ENCODE measurements around the gene FYCO1. TPM values are rescaled to one million over a fixed set of nuclear protein-coding genes. Genes with fewer than 3 reads are reported as not detected.
A peak's percentile ranks its signal among the peaks of the same experiment; 100 is the strongest.

The FYCO1 gene
- total RNA-seq, 1 donor from 2014 or later, result 56.2 TPM

- intact Hi-C loops (cut with DNase I), result no loop called here
- DNase-seq (ENCODE audit: low spot score in 2 of 2), result no peak
Observed at GRCh38 chr3:45953536-45953935, 42.1 kb downstream of the FYCO1 start.

GRCh38 chr3:45952456-45952855, 43.2 kb downstream of the FYCO1 start:
- Histone ChIP-seq H3K27ac (no peak overlapping the region), H3K4me1 (peaks cover 0 to 4% of the 10 kb centered on the region in 2 donors), H3K4me3 (no peak overlapping the region), H3K27me3 (no peaks in the 10 kb centered on the region), H3K9me3 (no peaks in the 10 kb centered on the region), H3K36me3 (peaks cover 66 to 87% of the 10 kb centered on the region in 2 donors)
- no peak for DNase-seq (ENCODE audit: low spot score in 2 of 2)
- intact Hi-C loops (cut with DNase I), result no loop called here
- TF ChIP-seq CTCF (IDR thresholded peaks at IDR 0.05), result no peak

More at GRCh38 chr3:45953536-45953935, 42.1 kb downstream of the FYCO1 start:
- peaks cover 71 to 92% of the 10 kb centered on the region in 2 donors for H3K36me3 ChIP-seq
- no peaks in the 10 kb centered on the region for H3K9me3 ChIP-seq
- H3K27ac ChIP-seq, result no peak overlapping the region
- H3K4me1 ChIP-seq, result no peaks in the 10 kb centered on the region
- no peak for TF ChIP-seq CTCF (IDR thresholded peaks at IDR 0.05)
- no peaks in the 10 kb centered on the region for H3K27me3 ChIP-seq
- no peak overlapping the region for H3K4me3 ChIP-seq

- Histone ChIP-seq H3K9me3 (no peaks in the 10 kb centered on the region), H3K4me1 (peaks cover 0 to 4% of the 10 kb centered on the region in 2 donors), H3K27me3 (no peaks in the 10 kb centered on the region), H3K36me3 (peaks cover 71 to 90% of the 10 kb centered on the region in 2 donors), H3K4me3 (no peak overlapping the region), H3K27ac (peak overlapping the region; percentile 37 to 64)
- no peak for DNase-seq (ENCODE audit: low spot score in 2 of 2)
- intact Hi-C loops (cut with DNase I), result no loop called here
- TF ChIP-seq CTCF (IDR thresholded peaks at IDR 0.05), result no peak
Observed at GRCh38 chr3:45951946-45952345, 43.7 kb downstream of the FYCO1 start.

GRCh38 chr3:45950686-45951600, 44.7 kb downstream of the FYCO1 start:
- peaks cover 76 to 91% of the 10 kb centered on the region in 2 donors for H3K36me3 ChIP-seq
- intact Hi-C loops (cut with DNase I), result no loop called here
- H3K27ac ChIP-seq, result peak overlapping the region; percentile 37 to 64

GRCh38 chr3:45950131-45950530, 45.5 kb downstream of the FYCO1 start:
- Histone ChIP-seq H3K4me1 (peaks cover 0 to 4% of the 10 kb centered on the region in 2 donors), H3K9me3 (no peaks in the 10 kb centered on the region), H3K36me3 (peaks cover 72 to 91% of the 10 kb centered on the region in 2 donors), H3K4me3 (no peak overlapping the region), H3K27ac (peak overlapping the region; percentile 37 to 64), H3K27me3 (no peaks in the 10 kb centered on the region)
- intact Hi-C loops (cut with DNase I), result no loop called here
- no peak for DNase-seq (ENCODE audit: low spot score in 2 of 2)
- TF ChIP-seq CTCF (IDR thresholded peaks at IDR 0.05), result no peak

More at GRCh38 chr3:45950686-45951600, 44.7 kb downstream of the FYCO1 start:
- Histone ChIP-seq H3K4me1 (peaks cover 0 to 4% of the 10 kb centered on the region in 2 donors), H3K9me3 (no peaks in the 10 kb centered on the region), H3K4me3 (no peak overlapping the region), H3K27me3 (no peaks in the 10 kb centered on the region)
- TF ChIP-seq CTCF (IDR thresholded peaks at IDR 0.05), result no peak
- DNase-seq (ENCODE audit: low spot score in 2 of 2), result no peak
